Muscle of leg (tissue), 11 donors: ENCODE results near the gene TBX3. TPM values are rescaled to one million over a fixed set of nuclear protein-coding genes. Genes with fewer than 3 reads are reported as not detected.

Experiments used
- DNase-seq: peaks from one replicate; pipeline ENCODE4 v3.0.0; 2013
- H3K27ac ChIP-seq: one replicate; pipeline ENCODE4 v1.5.1; 2013; ENCODE audit warnings: mild to moderate bottlenecking, low read length, control low read depth
- H3K27me3 ChIP-seq: one replicate; pipeline ENCODE4 v1.6.1; 2013; ENCODE audit warnings: low read length; ENCODE audit not compliant: control insufficient read depth, insufficient read depth
- H3K36me3 ChIP-seq: one replicate; pipeline ENCODE4 v1.6.1; 2013; ENCODE audit warnings: low read length; ENCODE audit not compliant: control insufficient read depth, insufficient read depth
- H3K4me1 ChIP-seq: one replicate; pipeline ENCODE4 v1.6.1; 2013; ENCODE audit warnings: low read length; ENCODE audit not compliant: control insufficient read depth, insufficient read depth
- H3K4me3 ChIP-seq: one replicate; pipeline ENCODE4 v1.5.1; 2013; ENCODE audit warnings: low read length, control low read depth
- H3K9me3 ChIP-seq: replicated peaks from 2 replicates; pipeline ENCODE4 v1.6.1; 2013; ENCODE audit warnings: low read depth, low read length; ENCODE audit not compliant: control insufficient read depth
- WGBS: methylation state at CpG from one replicate; pipeline ENCODE4 v1.1.5; 2013; ENCODE audit warnings: missing lambda C conversion rate; ENCODE audit not compliant: insufficient coverage; 5-methylcytosine and 5-hydroxymethylcytosine counted together
- polyA plus RNA-seq, 8 donors: library from polyadenylated mRNA; unstranded; fragments of 120-200 nt; gene quantifications; one replicate each; pipeline versions ENCODE4 v1.2.1 to v1.2.3, GENCODE V29; 2013; ENCODE audit warnings: inconsistent platforms in 1 of 8, low replicate concordance in 1 of 8; ENCODE audit not compliant: insufficient read length in 8 of 8, insufficient read depth in 1 of 8
- total RNA-seq: library from RNA; stranded (reverse); fragments of 120-200 nt; gene quantifications from one replicate; pipeline ENCODE4 v1.2.4, GENCODE V29; 2013

The TBX3 gene
- total and polyA plus RNA-seq, 9 donors: 16.6 to 33.8 (median 26.0) TPM

GRCh38 chr12:114684870-114685273 lies 897 bp upstream of the TBX3 start:
- WGBS: 0% methylated on average over 13 of the region's 24 CpGs

GRCh38 chr12:114683709-114684097 lies 272 bp downstream of the TBX3 start:
- H3K4me1 ChIP-seq: peaks cover 37% of the 10 kb centered on the region
- H3K9me3 ChIP-seq: no peaks in the 10 kb centered on the region
- H3K4me3 ChIP-seq: peak overlapping the region; percentile 54
- no peak for DNase-seq
- peaks cover 65% of the 10 kb centered on the region for H3K27me3 ChIP-seq
- H3K36me3 ChIP-seq: peaks cover 14% of the 10 kb centered on the region
- WGBS: 0% methylated on average over 18 of the region's 19 CpGs
- H3K27ac ChIP-seq: peak overlapping the region; percentile 91

More at GRCh38 chr12:114684870-114685273, 897 bp upstream of the TBX3 start:
- Histone ChIP-seq H3K36me3 (peaks cover 3% of the 10 kb centered on the region), H3K27me3 (peaks cover 67% of the 10 kb centered on the region), H3K27ac (peak overlapping the region; percentile 92), H3K4me3 (peak overlapping the region; percentile 63), H3K4me1 (peaks cover 30% of the 10 kb centered on the region), H3K9me3 (no peaks in the 10 kb centered on the region)
- DNase-seq: no peak

GRCh38 chr12:114682785-114683708 lies 928 bp downstream of the TBX3 start:
- Histone ChIP-seq H3K4me3 (peak overlapping the region; percentile 54), H3K36me3 (peaks cover 20% of the 10 kb centered on the region), H3K9me3 (no peaks in the 10 kb centered on the region), H3K4me1 (peaks cover 37% of the 10 kb centered on the region), H3K27ac (peak overlapping the region; percentile 91), H3K27me3 (peaks cover 61% of the 10 kb centered on the region)
- under 1% methylated on average over 45 of the region's 56 CpGs for WGBS
- DNase-seq: peak; percentile 59

- Histone ChIP-seq H3K4me1 (peaks cover 35% of the 10 kb centered on the region), H3K27ac (peak overlapping the region; percentile 91), H3K4me3 (peak overlapping the region; percentile 54), H3K9me3 (no peaks in the 10 kb centered on the region), H3K27me3 (peaks cover 55% of the 10 kb centered on the region), H3K36me3 (peaks cover 22% of the 10 kb centered on the region)
- no peak for DNase-seq
- 15% methylated on average over 2 of the region's 10 CpGs for WGBS
These were observed 1.7 kb downstream of the TBX3 start for GRCh38 chr12:114682106-114682784.

- H3K36me3 ChIP-seq: peaks cover 32% of the 10 kb centered on the region
- peaks cover 49% of the 10 kb centered on the region for H3K27me3 ChIP-seq
- H3K4me3 ChIP-seq: peak overlapping the region; percentile 54
- WGBS: 8% methylated on average over 11 of the region's 17 CpGs
- H3K9me3 ChIP-seq: no peaks in the 10 kb centered on the region
- peak overlapping the region; percentile 53 for H3K27ac ChIP-seq
- peaks cover 28% of the 10 kb centered on the region for H3K4me1 ChIP-seq
- DNase-seq: peak; percentile 73
These were observed 2.7 kb downstream of the TBX3 start for GRCh38 chr12:114681116-114681871.

- WGBS: 30% methylated on average over 2 of the region's 11 CpGs
- no peaks in the 10 kb centered on the region for H3K9me3 ChIP-seq
- H3K36me3 ChIP-seq: peaks cover 38% of the 10 kb centered on the region
- H3K27ac ChIP-seq: peak overlapping the region; percentile 52
- peaks cover 47% of the 10 kb centered on the region for H3K27me3 ChIP-seq
- H3K4me1 ChIP-seq: peaks cover 29% of the 10 kb centered on the region
- DNase-seq: no peak
- peak overlapping the region; percentile 54 for H3K4me3 ChIP-seq
These were observed 3.3 kb downstream of the TBX3 start for GRCh38 chr12:114680604-114681069.

GRCh38 chr12:114679942-114680341 lies 4.0 kb downstream of the TBX3 start:
- Histone ChIP-seq H3K9me3 (no peaks in the 10 kb centered on the region), H3K4me1 (peaks cover 23% of the 10 kb centered on the region), H3K4me3 (peak overlapping the region; percentile 54), H3K27ac (peak overlapping the region; percentile 17), H3K27me3 (peaks cover 40% of the 10 kb centered on the region), H3K36me3 (peaks cover 45% of the 10 kb centered on the region)
- no CpG with 5 or more reads among the region's 11 CpGs for WGBS
- DNase-seq: no peak

- no peak for DNase-seq
- Histone ChIP-seq H3K9me3 (no peaks in the 10 kb centered on the region), H3K4me3 (peak overlapping the region; percentile 54), H3K36me3 (peaks cover 50% of the 10 kb centered on the region), H3K4me1 (peaks cover 20% of the 10 kb centered on the region), H3K27ac (no peak overlapping the region), H3K27me3 (peaks cover 39% of the 10 kb centered on the region)
- WGBS: 55% methylated on average over 9 of the region's 10 CpGs
These were observed 4.5 kb downstream of the TBX3 start for GRCh38 chr12:114679452-114679875.

- H3K27ac ChIP-seq: no peak overlapping the region
- no peak for DNase-seq
These were observed 5.3 kb downstream of the TBX3 start for GRCh38 chr12:114678718-114679117.

More at GRCh38 chr12:114678718-114679117, 5.3 kb downstream of the TBX3 start:
- H3K4me3 ChIP-seq: no peak overlapping the region
- peaks cover 43% of the 10 kb centered on the region for H3K27me3 ChIP-seq
- no peaks in the 10 kb centered on the region for H3K9me3 ChIP-seq
- H3K36me3 ChIP-seq: peaks cover 55% of the 10 kb centered on the region
- no CpG with 5 or more reads among the region's 2 CpGs for WGBS
- H3K4me1 ChIP-seq: peaks cover 24% of the 10 kb centered on the region
